GM21423 (cell line): ENCODE measurements around the gene RAP1GAP.
"Not testable (repeated sequence)": the region's sequence is repeated elsewhere in the genome, so short reads cannot be mapped to it uniquely, and the experiment has no call there.

ENCODE experiments used
- ATAC-seq: cut with Tn5 transposase; IDR thresholded peaks from one replicate; pipeline ENCODE4 v1.9.1; 2021; ENCODE audit warnings: mild to moderate bottlenecking, moderate library complexity; ENCODE audit not compliant: unreplicated experiment

The RAP1GAP gene

GRCh38 chr1:21680381-21680780 lies 11.2 kb upstream of the RAP1GAP start:
- ATAC-seq: no peak

GRCh38 chr1:21677168-21677567 lies 8.0 kb upstream of the RAP1GAP start:
- ATAC-seq: no peak

- no peak for ATAC-seq
Measured at GRCh38 chr1:21674957-21675356, 5.8 kb upstream of the RAP1GAP start.

DNA sequence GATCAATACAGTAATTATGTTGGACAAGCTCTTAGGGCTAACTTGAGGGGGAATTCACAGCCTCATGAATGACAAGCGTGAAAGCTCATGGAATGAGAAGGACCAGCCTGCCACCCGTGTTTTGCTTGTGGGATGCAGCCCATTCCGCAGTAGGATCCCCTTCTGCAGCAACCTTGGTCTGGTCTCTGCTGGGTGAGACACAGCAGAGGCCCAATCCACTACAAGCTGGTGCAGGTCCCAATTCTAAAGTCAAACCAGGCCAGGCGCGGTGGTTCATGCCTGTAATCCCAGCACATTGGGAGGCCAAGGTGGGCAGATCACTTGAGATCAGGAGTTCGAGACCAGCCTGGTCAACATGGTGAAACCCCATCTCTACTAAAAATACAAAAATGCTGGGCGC lies 4.7 kb upstream of the RAP1GAP start:
- ATAC-seq: not testable (repeated sequence)

GRCh38 chr1:21673277-21673780 lies 4.2 kb upstream of the RAP1GAP start:
- ATAC-seq: no peak

DNA sequence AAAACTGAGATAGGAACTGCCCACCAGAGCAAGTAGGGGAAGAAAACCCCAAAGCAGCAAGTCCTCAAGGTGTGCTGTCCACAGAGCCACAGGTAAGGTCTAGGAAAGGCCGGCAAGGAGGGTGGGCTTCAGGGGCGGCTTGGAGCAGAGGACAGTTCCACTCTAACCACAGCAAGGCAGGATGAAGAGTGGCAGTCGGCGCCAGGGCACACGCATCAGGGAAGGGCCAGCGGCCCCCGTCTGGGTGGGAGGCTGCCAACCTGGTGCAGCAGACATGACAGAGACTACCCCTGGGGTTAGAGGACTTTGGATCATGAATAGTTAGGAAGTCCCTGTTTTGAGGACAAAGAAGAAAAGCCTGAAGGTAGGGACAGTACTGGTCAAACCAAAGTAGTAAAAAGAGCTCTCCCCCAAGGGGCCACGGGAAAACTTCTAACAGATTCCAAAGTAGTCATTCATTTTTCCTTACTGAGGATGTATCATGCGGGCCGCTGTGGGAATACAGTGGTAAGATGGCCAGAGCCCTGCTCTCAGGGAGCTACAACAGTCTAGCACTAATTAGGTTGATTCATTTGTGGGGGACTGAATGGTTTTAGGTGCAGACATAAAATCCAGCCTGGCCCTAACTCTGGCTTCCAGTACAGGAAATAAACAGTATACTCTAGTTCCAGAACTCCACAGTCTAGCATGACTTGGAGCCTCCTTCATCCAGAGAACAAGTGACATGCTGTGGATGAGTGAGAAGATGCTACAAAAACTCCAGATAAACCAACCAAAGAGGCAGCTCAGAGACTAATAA lies 3.5 kb upstream of the RAP1GAP start:
- ATAC-seq: no peak

- ATAC-seq: no peak
Measured at GRCh38 chr1:21671915-21672314, 2.8 kb upstream of the RAP1GAP start.

DNA sequence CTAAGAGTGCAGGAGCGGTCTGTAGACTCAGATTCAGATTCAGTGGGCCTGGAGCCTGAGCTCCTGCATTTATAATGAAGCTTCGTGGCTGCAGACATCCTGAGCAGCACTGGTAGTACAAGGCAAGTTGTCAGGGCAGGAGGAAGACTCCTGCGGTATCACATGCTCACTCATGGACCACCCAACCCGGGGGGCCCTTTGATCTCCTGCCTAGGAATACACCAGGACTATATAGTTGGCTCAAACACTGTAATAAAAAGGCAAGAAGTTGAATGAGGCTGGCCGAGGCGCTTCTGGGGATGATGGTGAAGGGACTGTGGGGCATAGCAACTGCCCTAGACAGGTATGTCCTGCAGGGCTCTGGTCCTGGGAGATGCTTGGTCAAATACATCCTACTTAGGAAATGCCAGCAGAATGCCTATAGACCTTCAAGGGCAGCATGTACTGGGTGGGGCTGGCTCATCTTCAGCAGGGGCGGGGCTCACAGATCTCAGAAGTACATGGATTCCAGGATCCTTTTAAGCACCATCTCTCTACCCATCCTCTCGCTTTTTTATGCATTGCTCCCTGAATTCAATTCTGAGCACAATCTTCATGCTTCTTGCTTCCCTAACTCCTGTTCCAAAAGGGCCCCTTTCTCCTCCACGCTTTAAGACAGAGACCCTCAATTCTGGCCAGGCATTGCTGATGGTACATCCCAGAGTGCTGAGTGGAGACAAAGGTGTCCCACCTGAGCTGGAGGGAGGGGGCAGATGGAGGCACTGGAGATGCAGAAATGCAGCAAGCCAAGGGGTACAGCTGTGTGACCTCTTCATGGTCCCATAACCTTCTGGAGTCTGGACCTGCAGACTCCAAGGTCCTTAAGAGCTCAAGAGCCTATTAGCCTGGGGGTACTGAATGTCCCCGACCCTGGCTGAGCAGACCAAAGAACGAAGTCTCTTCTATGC lies 2.1 kb upstream of the RAP1GAP start:
- ATAC-seq: no peak

GRCh38 chr1:21670059-21670881 lies 1.1 kb upstream of the RAP1GAP start:
- no peak for ATAC-seq

DNA sequence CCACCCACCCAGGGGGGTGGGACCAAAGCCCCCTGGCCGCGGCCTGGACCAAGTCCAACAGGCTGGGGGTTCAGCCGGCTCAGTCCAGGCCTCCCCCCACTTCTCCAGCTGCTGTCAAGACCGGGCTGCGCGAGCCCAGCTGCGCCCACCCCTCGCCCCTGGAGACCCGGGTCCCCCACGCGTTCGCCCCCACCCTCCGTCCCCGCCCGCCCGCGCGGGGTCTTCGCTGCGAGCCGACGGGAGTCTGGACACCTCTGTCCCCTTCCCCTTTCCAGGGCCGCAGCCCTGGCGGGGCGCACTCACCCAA lies 253 bp downstream of the RAP1GAP start:
- no peak for ATAC-seq

- ATAC-seq: no peak
Measured at GRCh38 chr1:21668232-21668950, 766 bp downstream of the RAP1GAP start.

- no peak for ATAC-seq
Measured at GRCh38 chr1:21667348-21668231, 1.6 kb downstream of the RAP1GAP start.

GRCh38 chr1:21666576-21667320 lies 2.4 kb downstream of the RAP1GAP start:
- no peak for ATAC-seq

- ATAC-seq: no peak
Measured at GRCh38 chr1:21665711-21666575, 3.2 kb downstream of the RAP1GAP start.

DNA sequence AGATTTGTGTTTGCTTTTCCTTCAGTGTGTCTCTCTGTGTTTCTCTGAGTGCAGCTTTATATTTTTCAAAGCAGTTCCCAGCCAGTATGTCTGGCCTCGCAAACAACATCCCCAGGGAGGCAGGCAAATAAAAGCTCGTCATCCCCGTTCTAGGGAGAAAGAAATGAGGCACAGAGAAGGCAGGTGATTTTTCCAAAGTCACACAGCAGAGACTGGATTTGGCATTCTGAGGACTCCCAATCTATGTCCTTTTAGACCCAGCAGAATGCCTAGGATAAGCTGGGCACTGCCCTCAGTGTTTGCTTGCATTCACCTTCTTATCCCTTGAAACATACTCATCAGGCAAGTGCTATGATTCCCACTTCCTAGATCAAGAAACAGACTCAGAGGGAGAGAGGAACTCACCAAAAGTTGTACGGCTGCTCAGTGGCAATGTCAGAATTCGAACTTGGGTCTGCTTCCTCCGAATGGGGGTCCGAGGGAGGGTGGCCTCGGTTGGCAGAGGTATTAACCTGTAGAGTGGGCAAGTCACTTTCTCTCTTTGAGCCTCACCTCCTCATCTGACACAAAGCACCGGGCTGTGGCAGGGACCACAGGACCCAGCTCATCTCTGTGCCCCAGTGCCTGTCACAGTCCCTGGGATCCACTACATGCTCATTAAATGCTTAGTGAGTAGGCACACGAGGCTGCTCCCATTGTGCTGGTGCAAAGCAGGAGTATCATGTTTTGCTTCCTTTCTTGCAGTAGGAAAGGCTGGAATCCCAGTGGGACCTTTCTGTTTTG lies 4.2 kb downstream of the RAP1GAP start:
- no peak for ATAC-seq

- ATAC-seq: no peak
Measured at GRCh38 chr1:21663951-21664805, 5.0 kb downstream of the RAP1GAP start.
